Adipocyte (in vitro differentiated cells): ENCODE data around the gene PRTG.
"Not testable (repeated sequence)": the region's sequence is repeated elsewhere in the genome, so short reads cannot be mapped to it uniquely, and the experiment has no call there.

Source experiments
- DNase-seq: peaks from one replicate; pipeline ENCODE4 v3.0.0-alpha.2; 2015; ENCODE audit warnings: low read depth
- H3K27me3 ChIP-seq: replicated peaks from 2 replicates; pipeline ENCODE4 v1.7.0; 2013; ENCODE audit warnings: mild to moderate bottlenecking, low read length, moderate library complexity; ENCODE audit not compliant: control insufficient read depth, insufficient read depth
- H3K36me3 ChIP-seq: 2 replicates; pipeline ENCODE4 v1.7.0; 2013; ENCODE audit warnings: low read length, mild to moderate bottlenecking, moderate library complexity; ENCODE audit not compliant: control insufficient read depth, insufficient read depth, severe bottlenecking
- H3K4me1 ChIP-seq: 2 replicates; pipeline ENCODE4 v1.7.0; 2013; ENCODE audit warnings: mild to moderate bottlenecking, low read length, moderate library complexity; ENCODE audit not compliant: control insufficient read depth, insufficient read depth
- H3K4me3 ChIP-seq: 2 replicates; pipeline ENCODE4 v1.7.0; 2013; ENCODE audit warnings: mild to moderate bottlenecking, low read length, moderate library complexity
- H3K9ac ChIP-seq: 2 replicates; pipeline ENCODE4 v1.7.0; 2013; ENCODE audit warnings: mild to moderate bottlenecking, low read length, moderate library complexity
- H3K9me3 ChIP-seq: 2 replicates; pipeline ENCODE4 v1.7.0; 2013; ENCODE audit warnings: mild to moderate bottlenecking, low read length, moderate library complexity; ENCODE audit not compliant: control insufficient read depth

PRTG gene

GRCh38 chr15:55774113-55774970 is 31.4 kb upstream of the PRTG start:
- Histone ChIP-seq H3K4me1 (peaks cover 16% of the 10 kb centered on the region), H3K9ac (no peak overlapping the region), H3K4me3 (no peak overlapping the region), H3K36me3 (no peaks in the 10 kb centered on the region), H3K9me3 (no peaks in the 10 kb centered on the region), H3K27me3 (peaks cover 32% of the 10 kb centered on the region)
- peak; percentile 63 for DNase-seq

GRCh38 chr15:55770806-55771205 is 27.9 kb upstream of the PRTG start:
- no peaks in the 10 kb centered on the region for H3K36me3 ChIP-seq
- peaks cover 16% of the 10 kb centered on the region for H3K4me1 ChIP-seq
- H3K9ac ChIP-seq, result no peak overlapping the region
- no peak overlapping the region for H3K4me3 ChIP-seq
- no peaks in the 10 kb centered on the region for H3K9me3 ChIP-seq
- peaks cover 12% of the 10 kb centered on the region for H3K27me3 ChIP-seq
- no peak for DNase-seq

GRCh38 chr15:55770261-55770660 is 27.3 kb upstream of the PRTG start:
- no peak for DNase-seq
- Histone ChIP-seq H3K27me3 (peaks cover 12% of the 10 kb centered on the region), H3K4me1 (peaks cover 11% of the 10 kb centered on the region), H3K9me3 (no peaks in the 10 kb centered on the region), H3K4me3 (no peak overlapping the region), H3K9ac (no peak overlapping the region), H3K36me3 (no peaks in the 10 kb centered on the region)

GRCh38 chr15:55768670-55769185 is 25.8 kb upstream of the PRTG start:
- H3K36me3 ChIP-seq, result no peaks in the 10 kb centered on the region
- peaks cover 5% of the 10 kb centered on the region for H3K4me1 ChIP-seq
- H3K4me3 ChIP-seq, result no peak overlapping the region
- no peak for DNase-seq
- H3K27me3 ChIP-seq, result peaks cover 7% of the 10 kb centered on the region
- H3K9me3 ChIP-seq, result no peaks in the 10 kb centered on the region
- H3K9ac ChIP-seq, result no peak overlapping the region

- Histone ChIP-seq H3K4me1 (peaks cover 5% of the 10 kb centered on the region), H3K9ac (no peak overlapping the region), H3K4me3 (no peak overlapping the region), H3K9me3 (no peaks in the 10 kb centered on the region), H3K27me3 (peaks cover 5% of the 10 kb centered on the region), H3K36me3 (no peaks in the 10 kb centered on the region)
- no peak for DNase-seq
These were observed 23.7 kb upstream of the PRTG start for GRCh38 chr15:55766676-55767075.

GRCh38 chr15:55764398-55764797 is 21.4 kb upstream of the PRTG start:
- H3K27me3 ChIP-seq, result peaks cover 5% of the 10 kb centered on the region
- no peaks in the 10 kb centered on the region for H3K36me3 ChIP-seq
- H3K9me3 ChIP-seq, result no peaks in the 10 kb centered on the region
- H3K4me3 ChIP-seq, result no peak overlapping the region
- no peaks in the 10 kb centered on the region for H3K4me1 ChIP-seq
- no peak for DNase-seq
- no peak overlapping the region for H3K9ac ChIP-seq

- Histone ChIP-seq H3K9ac (no peak overlapping the region), H3K4me1 (no peaks in the 10 kb centered on the region), H3K9me3 (no peaks in the 10 kb centered on the region), H3K36me3 (no peaks in the 10 kb centered on the region), H3K27me3 (no peaks in the 10 kb centered on the region), H3K4me3 (no peak overlapping the region)
- DNase-seq, result no peak
These were observed 15.6 kb upstream of the PRTG start for GRCh38 chr15:55758580-55758986.

- H3K36me3 ChIP-seq, DNase-seq, H3K4me3 ChIP-seq: not testable (repeated sequence)
These were observed 10.5 kb upstream of the PRTG start for GRCh38 chr15:55753433-55753832.

GRCh38 chr15:55750706-55751105 is 7.8 kb upstream of the PRTG start:
- Histone ChIP-seq H3K4me3 (no peak overlapping the region), H3K4me1 (no peaks in the 10 kb centered on the region), H3K9ac (no peak overlapping the region), H3K36me3 (no peaks in the 10 kb centered on the region), H3K9me3 (no peaks in the 10 kb centered on the region), H3K27me3 (no peaks in the 10 kb centered on the region)
- DNase-seq, result no peak

More at GRCh38 chr15:55753433-55753832, 10.5 kb upstream of the PRTG start:
- not testable (repeated sequence) for H3K4me1 ChIP-seq, H3K9me3 ChIP-seq, H3K9ac ChIP-seq, H3K27me3 ChIP-seq

GRCh38 chr15:55743729-55744655 is 1.0 kb upstream of the PRTG start:
- Histone ChIP-seq H3K9ac (peak overlapping the region; percentile 41), H3K4me1 (peaks cover 8% of the 10 kb centered on the region), H3K9me3 (no peaks in the 10 kb centered on the region), H3K27me3 (peaks cover 11% of the 10 kb centered on the region), H3K4me3 (peak overlapping the region; percentile 83), H3K36me3 (no peaks in the 10 kb centered on the region)
- DNase-seq, result no peak

GRCh38 chr15:55742498-55742926 is 440 bp downstream of the PRTG start:
- Histone ChIP-seq H3K4me1 (peaks cover 8% of the 10 kb centered on the region), H3K4me3 (peak overlapping the region; percentile 83), H3K27me3 (peaks cover 11% of the 10 kb centered on the region), H3K36me3 (no peaks in the 10 kb centered on the region), H3K9ac (peak overlapping the region; percentile 73), H3K9me3 (no peaks in the 10 kb centered on the region)
- peak; percentile 63 for DNase-seq
